NCI-H1694 treated with DMSO at 0.1 percent for 48 hours (cell line): ENCODE data around the gene MDH2.
"Not testable (repeated sequence)": the region's sequence is repeated elsewhere in the genome, so short reads cannot be mapped to it uniquely, and the experiment has no call there.

Experiments used
- DNase-seq: peaks from one replicate; lab custom pipeline; 2025; lab: John Stamatoyannopoulos, UW

The MDH2 gene

DNA sequence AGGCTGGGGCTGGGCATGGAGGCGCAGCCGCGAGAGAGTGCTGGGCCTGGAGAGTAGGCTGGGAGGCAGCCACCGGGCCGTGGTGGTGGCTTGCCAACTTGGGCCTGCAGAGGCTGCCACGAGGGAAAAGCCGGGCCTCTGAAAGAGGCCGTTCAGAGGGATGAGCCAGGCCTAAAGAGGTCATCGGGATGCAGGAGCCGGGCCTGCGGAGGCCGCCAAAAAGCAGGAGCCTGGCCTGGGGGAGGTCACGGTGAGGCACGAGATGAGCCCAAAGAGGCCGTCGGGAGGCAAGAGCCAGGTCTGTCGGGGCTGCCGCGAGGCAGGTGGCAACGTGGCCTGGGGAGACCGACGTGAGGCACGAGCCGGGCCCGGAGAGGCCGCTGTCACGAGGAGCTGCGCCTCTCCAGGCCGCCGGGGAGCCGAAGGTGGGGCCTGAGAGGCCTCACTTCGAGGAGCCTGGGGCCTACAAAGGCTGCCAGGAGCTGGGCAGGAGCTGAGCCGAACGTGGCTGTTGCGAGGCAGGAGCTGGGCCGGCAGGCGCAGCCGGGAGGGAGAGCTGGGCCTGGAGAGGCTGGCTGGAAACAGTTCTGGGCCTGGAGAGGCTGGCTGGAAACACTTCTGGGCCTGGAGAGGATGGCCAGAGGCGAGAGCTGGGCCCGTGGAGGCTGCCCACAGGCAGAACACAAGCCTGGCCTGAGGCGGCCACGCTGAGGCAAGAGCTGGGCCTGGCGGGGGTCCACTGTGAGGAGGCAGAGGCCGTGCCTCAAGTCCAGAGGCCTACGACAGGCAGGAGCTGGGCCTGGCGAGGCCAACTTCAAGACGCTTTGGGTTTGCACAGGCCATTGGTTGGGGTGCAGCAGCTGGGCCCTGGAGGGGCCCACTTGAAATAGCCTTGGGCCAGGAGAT is 24.6 kb downstream of the MDH2 start:
- DNase-seq, result no peak

GRCh38 chr7:76073335-76073990 is 25.6 kb downstream of the MDH2 start:
- no peak for DNase-seq

GRCh38 chr7:76074306-76074971 is 26.5 kb downstream of the MDH2 start:
- DNase-seq, result no peak

DNA sequence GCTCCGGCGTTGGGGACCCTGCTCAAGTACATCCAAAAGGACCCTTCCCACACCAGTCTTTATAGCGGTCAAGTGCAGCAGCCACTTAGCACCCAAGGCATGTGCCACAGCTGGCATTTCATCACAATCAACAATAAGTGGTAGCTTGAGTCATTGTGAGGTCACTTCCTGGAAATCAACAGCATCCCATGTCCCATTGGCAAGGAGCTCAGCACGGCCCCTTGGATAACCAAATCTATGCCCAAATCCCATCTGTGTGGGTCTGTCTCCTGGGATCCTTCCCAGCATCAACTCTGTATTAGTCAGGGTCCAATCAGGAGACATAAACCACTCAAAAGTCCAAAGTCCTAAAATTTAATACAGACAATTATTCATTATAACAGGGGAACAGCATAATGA is 27.1 kb downstream of the MDH2 start:
- DNase-seq, result no peak

DNA sequence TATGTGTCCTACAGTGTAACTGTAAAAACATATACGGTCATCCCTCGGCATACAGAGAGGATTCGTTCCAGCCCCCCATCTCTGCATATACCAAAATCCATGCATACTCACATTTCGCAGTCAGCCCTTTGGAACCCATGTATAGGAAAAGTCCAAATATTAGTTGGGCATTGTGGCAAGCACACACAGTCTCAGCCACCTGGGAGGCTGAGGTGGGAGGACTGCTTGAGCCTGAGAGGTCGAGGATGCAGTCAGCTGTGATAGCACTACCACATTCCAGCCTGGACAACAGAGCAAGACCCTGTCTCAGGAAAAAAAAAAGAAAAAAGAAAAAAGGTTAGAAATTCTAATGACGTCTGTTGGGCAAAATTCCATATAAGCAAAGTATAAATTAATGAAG is 29.1 kb downstream of the MDH2 start:
- no peak for DNase-seq

DNA sequence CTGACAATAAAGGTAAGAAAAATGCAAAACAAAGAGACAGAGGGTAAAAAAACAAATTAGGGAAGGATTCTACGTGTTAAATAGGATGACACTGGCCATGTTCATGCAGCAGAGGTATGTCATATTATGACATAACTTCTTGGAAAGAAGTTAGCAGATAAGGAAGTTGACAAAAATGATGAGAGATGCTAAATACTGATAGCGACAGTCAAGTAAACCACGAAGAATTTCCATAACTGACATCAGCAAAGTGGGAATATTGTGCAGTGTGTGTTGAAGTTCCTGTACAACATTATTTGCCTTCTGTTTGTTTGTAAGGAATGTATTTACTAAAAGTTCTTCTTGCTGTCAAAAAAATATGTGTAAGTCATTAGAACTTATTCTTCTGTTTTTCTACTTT is 29.5 kb downstream of the MDH2 start:
- no peak for DNase-seq

- no peak for DNase-seq
Observed at GRCh38 chr7:76080204-76080603, 32.3 kb downstream of the MDH2 start.

- not testable (repeated sequence) for DNase-seq
Observed at GRCh38 chr7:76084115-76084514, 36.2 kb downstream of the MDH2 start.

- DNase-seq, result no peak
Observed at GRCh38 chr7:76086070-76086469, 38.2 kb downstream of the MDH2 start.

GRCh38 chr7:76087362-76087791 is 39.5 kb downstream of the MDH2 start:
- not testable (repeated sequence) for DNase-seq

GRCh38 chr7:76089865-76090475 is 42.1 kb downstream of the MDH2 start:
- DNase-seq, result no peak

- no peak for DNase-seq
Observed at GRCh38 chr7:76091506-76091905, 43.6 kb downstream of the MDH2 start.

- DNase-seq, result not testable (repeated sequence)
Observed at GRCh38 chr7:76093531-76093930, 45.6 kb downstream of the MDH2 start.

DNA sequence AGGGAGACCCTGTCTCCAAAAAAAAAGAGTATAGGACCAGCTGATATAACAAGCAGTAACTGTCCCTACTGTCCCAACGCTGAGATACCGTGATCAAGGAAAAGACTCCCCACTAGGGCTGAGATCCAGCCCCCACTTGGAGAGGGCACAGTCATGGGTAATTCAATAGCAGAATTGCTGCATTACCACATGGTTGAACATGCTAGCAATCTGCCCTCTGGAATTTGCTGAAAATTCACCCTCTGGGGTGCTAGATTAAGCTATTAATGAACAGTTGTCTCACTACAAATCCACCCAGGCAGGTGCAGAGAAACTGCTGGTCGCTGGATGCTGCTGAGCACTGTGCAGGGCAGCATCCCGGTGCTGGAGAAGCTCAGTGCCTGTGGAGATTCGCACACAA is 46.4 kb downstream of the MDH2 start:
- DNase-seq, result not testable (repeated sequence)

DNA sequence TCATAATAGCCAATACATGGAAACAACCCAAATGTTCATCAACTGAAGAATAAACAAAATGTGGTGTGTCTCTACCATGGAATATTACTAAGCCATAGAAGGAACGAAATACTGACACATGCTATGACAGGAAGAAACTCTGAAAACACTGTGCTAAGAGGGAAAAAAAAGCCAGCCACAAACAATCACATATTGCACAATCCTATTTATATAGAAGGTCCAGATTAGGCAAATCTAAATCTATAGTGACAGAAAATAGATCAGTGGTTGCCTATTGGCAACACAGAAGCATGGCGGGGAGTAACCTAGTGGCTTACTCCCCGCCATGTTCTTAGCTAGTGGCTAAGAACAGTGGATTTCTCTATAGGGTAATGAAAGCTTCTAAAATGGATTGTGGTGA is 48.0 kb downstream of the MDH2 start:
- DNase-seq, result no peak

DNA sequence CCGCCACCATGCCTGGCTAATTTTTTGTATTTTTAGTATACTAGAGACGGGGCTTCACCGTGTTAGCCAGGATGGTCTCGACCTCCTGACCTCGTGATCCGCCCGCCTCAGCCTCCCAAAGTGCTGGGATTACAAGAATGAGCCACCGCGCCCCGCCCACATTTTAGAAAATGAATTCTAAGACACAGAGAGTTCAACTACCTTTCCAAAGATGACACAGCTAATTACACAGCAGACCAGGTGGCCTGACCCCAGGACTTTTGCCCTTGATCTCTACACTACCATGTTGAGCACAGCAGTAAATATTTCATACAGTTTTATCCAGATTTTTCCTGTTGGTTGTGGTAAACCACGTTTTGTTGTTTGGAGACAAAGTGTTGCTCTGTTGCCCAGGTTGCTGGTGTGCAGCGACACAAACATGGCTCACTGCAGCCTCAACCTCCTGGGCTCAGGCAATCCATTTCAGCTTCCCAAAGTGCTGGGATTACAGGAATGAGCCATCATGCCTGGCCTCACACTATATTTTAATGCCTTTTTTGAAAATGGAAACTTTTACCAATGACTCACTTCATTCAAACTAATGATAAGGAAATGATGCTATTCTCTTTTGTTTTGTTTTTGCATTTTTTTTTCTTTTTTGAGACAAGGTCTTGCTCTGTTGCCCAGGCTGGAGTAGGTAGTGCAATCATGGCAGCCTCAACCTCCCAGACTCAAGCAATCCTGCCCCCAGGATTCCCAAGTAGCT is 54.0 kb downstream of the MDH2 start:
- DNase-seq, result not testable (repeated sequence)

DNA sequence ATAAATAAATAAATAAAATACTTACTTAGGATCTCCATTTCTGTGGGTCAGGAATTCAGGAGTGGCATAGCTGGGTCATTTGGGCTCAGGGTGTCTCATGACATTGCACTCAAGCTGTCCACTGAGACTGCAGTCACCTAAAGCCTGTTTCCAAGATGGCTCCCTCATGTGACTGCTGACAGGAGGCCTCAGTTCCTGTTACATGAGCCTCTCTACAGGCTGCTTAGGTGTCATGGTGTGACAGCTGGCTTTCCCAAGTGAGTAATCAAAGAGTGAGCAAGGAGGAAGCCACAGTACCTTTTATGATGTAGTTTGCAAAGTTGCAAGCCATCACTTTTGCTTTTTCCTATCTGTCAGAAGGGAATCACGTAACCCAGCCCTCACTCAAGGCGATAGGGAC is 55.9 kb downstream of the MDH2 start:
- DNase-seq, result not testable (repeated sequence)

GRCh38 chr7:76106130-76106529 is 58.2 kb downstream of the MDH2 start:
- DNase-seq, result not testable (repeated sequence)

GRCh38 chr7:76106893-76107292 is 59.0 kb downstream of the MDH2 start:
- DNase-seq, result no peak

DNA sequence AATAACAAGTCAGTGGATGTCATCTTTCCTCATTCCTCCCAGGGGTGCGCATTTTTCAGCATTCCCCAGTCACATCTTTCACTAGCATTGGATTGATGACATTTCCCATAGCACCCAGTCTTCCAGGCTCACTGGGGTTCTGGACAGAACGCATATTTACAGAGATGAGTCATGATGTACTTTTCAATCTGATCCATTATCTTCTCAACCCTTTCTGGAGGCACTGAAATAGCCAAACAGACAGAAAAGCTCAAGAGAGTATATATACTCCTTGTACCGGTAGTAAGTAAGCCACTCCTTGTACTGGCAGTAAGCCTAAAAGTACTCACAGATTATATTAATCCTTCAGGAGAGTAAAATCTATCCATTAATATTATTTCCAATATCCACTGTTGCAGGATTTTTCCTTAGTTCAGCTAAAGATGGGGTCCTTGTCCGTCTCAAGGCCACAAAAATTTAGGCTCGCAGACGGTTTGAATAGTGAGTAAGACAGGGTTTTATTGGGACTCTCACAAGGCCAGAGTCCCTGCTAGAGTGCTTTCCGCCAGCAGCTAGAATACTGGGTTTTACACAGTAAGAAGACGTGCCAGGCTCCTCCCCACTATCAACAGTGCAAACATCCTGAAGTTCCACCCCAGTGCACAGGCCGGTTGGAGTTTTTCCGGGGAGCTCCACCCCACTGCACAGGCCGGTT is 60.8 kb downstream of the MDH2 start:
- DNase-seq, result no peak

DNA sequence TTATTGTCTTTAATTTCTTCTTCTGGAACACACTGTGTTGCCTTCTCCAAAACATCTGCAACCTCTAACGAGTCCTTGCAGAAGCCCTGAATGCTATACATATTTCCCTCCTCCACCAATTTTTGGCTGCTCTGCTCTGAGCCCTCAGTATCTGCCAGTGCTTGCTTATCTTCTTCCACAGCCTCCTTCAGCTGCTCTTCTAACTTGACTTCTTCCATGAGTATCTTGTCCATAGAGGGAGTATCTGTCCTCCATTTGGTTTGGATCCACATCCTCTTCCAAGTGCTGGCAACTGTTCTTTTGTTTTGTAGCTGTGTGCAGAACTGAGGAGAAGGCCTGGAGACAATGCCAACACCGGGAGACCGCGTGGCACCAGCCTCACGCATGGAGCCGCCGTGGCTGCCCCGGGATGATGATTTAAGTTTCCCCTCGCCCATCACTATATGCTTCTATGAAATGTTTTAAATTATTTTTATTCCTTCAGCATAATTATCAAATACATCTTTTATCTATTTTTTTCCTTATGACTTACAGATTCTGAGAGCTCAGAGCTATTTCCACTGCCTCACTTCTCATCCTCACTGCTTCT is 65.2 kb downstream of the MDH2 start:
- not testable (repeated sequence) for DNase-seq
